A172 (cell line): Measurements from ENCODE around the gene CCNA2. TPM values are rescaled to one million over a fixed set of nuclear protein-coding genes. Genes with fewer than 3 reads are reported as not detected.

Source experiments
- DNase-seq: peaks from one replicate; pipeline ENCODE4 v3.0.0-alpha.2; 2015; ENCODE audit warnings: low spot score
- total RNA-seq: library from RNA; depleted of rRNA; stranded (reverse); fragments of >200 nt; shearing (Covaris generic); gene quantifications from 2 replicates; pipeline ENCODE4 v1.2.3, GENCODE V29; 2014; rRNA removed

The CCNA2 gene
- total RNA-seq, 1 experiment from 2014 or later: 148 TPM

DNA sequence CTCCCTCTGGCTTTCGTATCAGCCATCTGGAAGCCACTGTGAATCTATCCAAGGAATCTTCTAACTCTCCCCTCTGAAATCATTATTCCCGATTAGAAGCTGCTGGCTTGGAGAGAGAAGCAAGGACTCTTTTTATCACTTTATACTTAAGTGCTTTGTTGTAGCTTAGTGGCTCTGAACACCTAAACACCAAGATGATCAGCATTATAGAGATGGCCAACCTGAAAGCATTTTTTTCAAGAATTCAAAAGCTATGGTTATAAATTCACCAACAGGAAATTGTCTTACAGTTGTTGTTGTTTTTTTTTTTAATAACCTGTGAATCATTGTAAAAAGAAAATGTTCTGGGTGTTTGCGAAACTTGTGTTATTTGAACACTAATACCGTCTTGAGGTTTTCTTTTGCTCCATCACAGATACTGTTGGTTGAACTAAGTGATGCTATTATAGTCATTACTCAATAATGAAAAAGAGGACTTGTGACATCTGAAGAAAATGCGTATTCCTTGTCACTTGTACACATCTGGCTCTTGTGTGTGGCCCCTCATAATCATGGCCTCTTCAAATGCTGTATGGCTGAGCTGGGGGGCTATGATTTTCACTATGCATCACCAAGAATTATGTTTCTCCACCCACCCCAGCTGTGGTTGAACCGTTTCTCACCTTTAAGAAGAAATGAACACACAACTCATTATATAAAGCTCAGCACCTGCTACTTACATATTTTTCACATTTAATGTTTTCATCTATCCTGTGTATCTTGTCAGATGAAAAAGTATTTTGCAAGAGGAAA, 46.9 kb downstream of the CCNA2 start:
- no peak for DNase-seq

DNA sequence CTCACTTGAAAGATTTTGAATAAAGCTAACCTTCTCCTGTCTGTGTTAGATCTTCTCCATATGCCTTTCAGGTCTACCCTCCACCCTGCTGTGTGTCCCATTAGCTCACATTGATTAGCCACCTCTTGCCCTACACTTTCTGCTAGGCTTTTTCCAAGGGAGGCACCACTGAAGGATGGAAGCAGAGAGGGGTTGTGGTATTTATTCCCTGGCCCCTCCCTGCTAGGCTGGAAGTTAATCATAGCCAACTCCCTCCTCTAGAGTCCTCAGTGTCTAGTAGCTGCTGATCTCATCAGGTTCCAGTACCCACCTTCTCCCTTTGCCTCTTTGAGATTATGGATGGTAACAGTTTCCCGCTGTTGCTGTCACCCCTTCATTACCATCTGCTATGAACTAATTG, 49.8 kb downstream of the CCNA2 start:
- no peak for DNase-seq

DNA sequence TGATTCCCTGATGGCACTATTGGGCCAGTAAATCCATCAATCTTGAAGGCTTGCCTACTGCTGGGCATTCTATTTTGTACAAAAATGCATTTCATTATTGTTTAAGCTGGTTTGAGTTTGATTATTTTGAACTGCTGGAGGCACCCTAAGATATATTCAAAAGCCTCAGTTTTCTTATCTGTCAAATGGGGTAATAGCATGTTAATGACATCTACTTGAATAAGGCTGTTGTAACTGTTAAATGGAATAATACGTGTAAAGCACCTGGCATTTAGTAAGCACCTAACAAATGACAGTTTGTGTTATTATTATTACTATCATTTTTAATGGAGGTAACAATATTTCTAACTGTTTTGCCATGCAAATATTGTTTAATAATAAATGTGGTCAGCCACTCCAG, 51.8 kb downstream of the CCNA2 start:
- DNase-seq: no peak

DNA sequence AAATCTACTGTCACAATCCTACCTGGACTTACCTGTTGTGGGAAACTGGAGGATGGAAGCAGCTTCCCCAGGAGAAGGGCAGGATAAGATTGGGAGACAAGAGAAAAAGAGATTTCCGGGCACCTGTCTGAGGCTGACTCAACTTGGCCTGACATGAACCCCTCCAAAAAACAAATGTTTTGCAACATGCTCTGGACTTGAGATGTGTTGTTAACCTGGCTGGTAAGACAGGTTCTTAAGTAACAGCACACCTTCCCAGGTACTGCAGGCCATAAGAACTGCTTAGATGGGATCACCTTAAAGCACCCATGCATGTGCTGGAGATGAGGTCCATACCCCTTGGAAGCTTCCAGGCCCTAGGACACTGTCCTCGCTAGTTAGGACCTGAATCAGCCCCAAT, 54.3 kb downstream of the CCNA2 start:
- no peak for DNase-seq

DNA sequence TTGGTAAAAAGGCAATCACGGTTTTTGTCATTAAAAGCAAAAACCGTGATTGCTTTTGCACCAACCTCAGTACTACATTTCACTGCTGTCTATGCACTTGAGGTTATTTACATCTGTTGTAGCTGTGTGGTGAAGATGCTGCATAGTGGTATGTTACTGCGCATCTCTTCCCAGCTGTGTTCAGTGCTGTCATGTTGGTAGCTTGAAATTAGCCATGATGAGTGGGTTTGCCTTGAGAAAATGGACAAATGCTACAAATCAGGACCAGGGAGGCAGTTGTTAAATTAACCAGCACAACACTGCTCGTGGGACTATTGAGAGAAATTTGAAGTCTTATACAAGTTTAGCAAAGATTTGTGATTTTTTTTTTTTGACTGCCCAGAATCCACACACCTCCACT, 56.5 kb downstream of the CCNA2 start:
- no peak for DNase-seq

Other genes with a start within 250 kb of the CCNA2 start
- gene ANXA5, start 126.9 kb downstream of the CCNA2 start, total RNA-seq: 936 and 953 TPM in 2 replicates
- gene SMIM43, start 58.7 kb downstream of the CCNA2 start, total RNA-seq: not detected in 2 replicates
- 85.4 and 87.8 TPM in 2 replicates for gene EXOSC9, start 22.6 kb downstream of the CCNA2 start, total RNA-seq
- gene BBS7, start 46.6 kb upstream of the CCNA2 start, total RNA-seq: 25.6 and 48.4 TPM in 2 replicates
- gene TRPC3, start 128.2 kb upstream of the CCNA2 start, total RNA-seq: 0.57 and 0.98 TPM in 2 replicates